H1 (cell line): ENCODE data around the gene C19orf67. TPM values are rescaled to one million over a fixed set of nuclear protein-coding genes. Genes with fewer than 3 reads are reported as not detected.

Source experiments
- CTCF ChIA-PET: fragments of 300-600 bp; sonication (Branson Sonifier 250); formaldehyde crosslinking; loops from one replicate; lab custom pipeline; 2021; ENCODE audit not compliant: partially characterized antibody; lab: Charles Lee
- POLR2A ChIA-PET: fragments of 300-600 bp; sonication (Branson Sonifier 250); formaldehyde crosslinking; loops from one replicate; lab custom pipeline; 2021; ENCODE audit warnings: inconsistent platforms; ENCODE audit not compliant: partially characterized antibody; lab: Charles Lee
- DNase-seq, 2 experiments: peaks; one replicate each; pipeline versions ENCODE4 v3.0.0 to v3.0.0-alpha.2; 2010 to 2022; ENCODE audit warnings: low spot score in 2 of 2, low read depth in 1 of 2, mixed read lengths in 1 of 2
- FAIRE-seq: peaks from 2 replicates; lab custom pipeline; 2011; peaks lifted over from hg19 to GRCh38; lab: Jason Lieb, UNC
- H2AFZ ChIP-seq: 2 replicates; pipeline ENCODE4 v1.8.1; 2012; ENCODE audit warnings: low read length, inconsistent platforms
- H2AK5ac ChIP-seq: 2 replicates; pipeline ENCODE4 v1.6.1; 2013; ENCODE audit warnings: low read depth, low read length
- H2BK120ac ChIP-seq: replicated peaks from 2 replicates; pipeline ENCODE3; 2013; ENCODE audit warnings: low read depth, low read length, inconsistent platforms
- H2BK12ac ChIP-seq: 2 replicates; pipeline ENCODE4 v1.6.1; 2013; ENCODE audit warnings: low read depth, low read length
- H2BK15ac ChIP-seq: 2 replicates; pipeline ENCODE4 v1.6.1; 2013; ENCODE audit warnings: low read length
- H2BK20ac ChIP-seq: 2 replicates; pipeline ENCODE4 v1.6.1; 2013; ENCODE audit warnings: low read length
- H2BK5ac ChIP-seq: 2 replicates; pipeline ENCODE4 v1.6.1; 2013; ENCODE audit warnings: low read depth, low read length
- H3K14ac ChIP-seq: 2 replicates; pipeline ENCODE4 v1.6.1; 2013; ENCODE audit warnings: inconsistent platforms; ENCODE audit not compliant: insufficient read length
- H3K18ac ChIP-seq: 2 replicates; pipeline ENCODE4 v1.6.1; 2013; ENCODE audit warnings: low read length; ENCODE audit errors: extremely low read depth
- H3K23ac ChIP-seq: 2 replicates; pipeline ENCODE4 v1.6.1; 2013; ENCODE audit warnings: inconsistent platforms; ENCODE audit not compliant: insufficient read length
- H3K23me2 ChIP-seq: 2 replicates; pipeline ENCODE4 v1.6.1; 2013; ENCODE audit warnings: low read depth, low read length
- H3K27ac ChIP-seq: 2 replicates; pipeline ENCODE4 v1.6.1; 2011; ENCODE audit warnings: low read depth, low read length, inconsistent platforms
- H3K27me3 ChIP-seq, 4 experiments: replicated peaks in 1 of 4; 1 replicate in 1 of 4; 2 replicates in 3 of 4; pipeline versions ENCODE4 v1.6.1 to v1.8.1; 2011 to 2013; ENCODE audit warnings: low read length in 3 of 4, mild to moderate bottlenecking in 3 of 4, inconsistent platforms in 2 of 4, mixed read lengths in 2 of 4, moderate library complexity in 1 of 4; ENCODE audit not compliant: control insufficient read depth in 3 of 4, insufficient read depth in 3 of 4; ENCODE audit errors: extremely low read depth in 1 of 4
- H3K36me3 ChIP-seq, 4 experiments: 2 replicates each; pipeline versions ENCODE4 v1.6.1 to v1.8.1; 2011 to 2013; ENCODE audit warnings: mild to moderate bottlenecking in 4 of 4, low read length in 3 of 4, moderate library complexity in 2 of 4, control low read depth in 1 of 4, inconsistent platforms in 1 of 4; ENCODE audit not compliant: insufficient read depth in 4 of 4, control insufficient read depth in 2 of 4
- H3K4ac ChIP-seq: replicated peaks from 2 replicates; pipeline ENCODE3; 2013; ENCODE audit warnings: low read length, low read depth, mixed read lengths, inconsistent platforms; ENCODE audit not compliant: insufficient read length
- H3K4me1 ChIP-seq, 4 experiments: replicated peaks in 1 of 4; 1 replicate in 1 of 4; 2 replicates in 3 of 4; pipeline versions ENCODE4 v1.6.1 to v1.8.1; 2011 to 2013; ENCODE audit warnings: low read length in 3 of 4, inconsistent platforms in 2 of 4, mixed read lengths in 1 of 4; ENCODE audit not compliant: insufficient read depth in 4 of 4, control insufficient read depth in 3 of 4
- H3K4me2 ChIP-seq, 2 experiments: 2 replicates each; pipeline versions ENCODE4 v1.6.1 to v1.8.1; 2011 to 2013; ENCODE audit warnings: low read depth in 2 of 2, low read length in 2 of 2, control low read depth in 1 of 2, inconsistent platforms in 1 of 2, mild to moderate bottlenecking in 1 of 2; ENCODE audit not compliant: insufficient read depth in 1 of 2
- H3K4me3 ChIP-seq, 4 experiments: fragments of 200-600, 300-600 bp in 1 of 4; sonication (generic), shearing (Covaris generic), sonication (Bioruptor Twin) in 1 of 4; 2 replicates each; pipeline versions ENCODE4 v1.5.1 to v1.8.1; 2011 to 2016; ENCODE audit warnings: low read length in 4 of 4, low read depth in 3 of 4, control low read depth in 2 of 4, inconsistent platforms in 2 of 4, mild to moderate bottlenecking in 2 of 4, mixed read lengths in 1 of 4, moderate library complexity in 1 of 4; ENCODE audit not compliant: insufficient read depth in 2 of 4; ENCODE audit errors: extremely low read depth in 1 of 4
- H3K56ac ChIP-seq: replicated peaks from 2 replicates; pipeline ENCODE3; 2013; ENCODE audit warnings: low read depth, mild to moderate bottlenecking, mixed read lengths, low read length, inconsistent platforms; ENCODE audit not compliant: insufficient read length
- H3K79me1 ChIP-seq: 2 replicates; pipeline ENCODE4 v1.6.1; 2013; ENCODE audit warnings: low read depth, low read length, control low read depth
- H3K79me2 ChIP-seq, 2 experiments: 2 replicates each; pipeline versions ENCODE4 v1.6.1 to v1.8.1; 2012 to 2013; ENCODE audit warnings: low read length in 2 of 2, mild to moderate bottlenecking in 2 of 2, inconsistent platforms in 1 of 2; ENCODE audit not compliant: insufficient read depth in 2 of 2, control insufficient read depth in 1 of 2
- H3K9ac ChIP-seq, 4 experiments: replicated peaks in 1 of 4; 1 replicate in 1 of 4; 2 replicates in 3 of 4; pipeline versions ENCODE4 v1.6.1 to v1.8.1; 2011 to 2013; ENCODE audit warnings: low read depth in 3 of 4, low read length in 3 of 4, control low read depth in 2 of 4, mild to moderate bottlenecking in 2 of 4, moderate library complexity in 2 of 4, inconsistent platforms in 1 of 4; ENCODE audit errors: extremely low read depth in 1 of 4
- H3K9me3 ChIP-seq, 2 experiments: 2 replicates each; pipeline versions ENCODE4 v1.6.1 to v1.8.1; 2012 to 2013; ENCODE audit warnings: mild to moderate bottlenecking in 2 of 2, moderate library complexity in 2 of 2, control low read depth in 1 of 2, inconsistent platforms in 1 of 2, low read depth in 1 of 2, low read length in 1 of 2, mixed read lengths in 1 of 2; ENCODE audit not compliant: insufficient read depth in 2 of 2
- H4K20me1 ChIP-seq, 2 experiments: replicated peaks in 1 of 2; 2 replicates each; pipeline versions ENCODE3 to v1.8.1; 2011 to 2013; ENCODE audit warnings: inconsistent platforms in 2 of 2, low read length in 2 of 2, mild to moderate bottlenecking in 1 of 2; ENCODE audit not compliant: insufficient read depth in 2 of 2, control insufficient read depth in 1 of 2
- H4K5ac ChIP-seq: 2 replicates; pipeline ENCODE4 v1.6.1; 2013; ENCODE audit warnings: low read length, low read depth, mixed read lengths, inconsistent platforms; ENCODE audit not compliant: insufficient read length
- H4K8ac ChIP-seq: 2 replicates; pipeline ENCODE4 v1.8.0; 2013; ENCODE audit warnings: mild to moderate bottlenecking, moderate library complexity, low read length, inconsistent platforms; ENCODE audit not compliant: insufficient read depth; ENCODE audit errors: extremely low read depth
- H4K91ac ChIP-seq: replicated peaks from 2 replicates; pipeline ENCODE3; 2013; ENCODE audit warnings: low read length, mixed read lengths, inconsistent platforms; ENCODE audit not compliant: insufficient read length
- ASH2L ChIP-seq: fragments of 200-600, 300-600 bp; sonication (generic); IDR thresholded peaks from one replicate; pipeline ENCODE4 v1.7.1; 2017; ENCODE audit warnings: low read length
- CBX5 ChIP-seq: fragments of 300-800, 300-1000 bp; sonication (generic); IDR thresholded peaks from 2 replicates; pipeline ENCODE4 v1.7.1; 2016; ENCODE audit warnings: antibody characterized with exemption, low read length, low read depth
- CTBP2 ChIP-seq: IDR thresholded peaks from 2 replicates; pipeline ENCODE4 v1.7.0; 2011; ENCODE audit warnings: borderline replicate concordance, mild to moderate bottlenecking, moderate library complexity, mixed read lengths, low read length; ENCODE audit not compliant: insufficient read depth, insufficient read length
- EP300 ChIP-seq, 2 experiments: IDR thresholded peaks; 1 replicate in 1 of 2; 2 replicates in 1 of 2; pipeline ENCODE4 v1.6.1; 2011 to 2012; ENCODE audit warnings: low read depth in 2 of 2, low read length in 2 of 2, mild to moderate bottlenecking in 2 of 2, borderline replicate concordance in 1 of 2, inconsistent platforms in 1 of 2, moderate library complexity in 1 of 2
- GABPA ChIP-seq: IDR thresholded peaks from 2 replicates; pipeline ENCODE4 v1.6.1; 2011; ENCODE audit warnings: mild to moderate bottlenecking, low read length, moderate library complexity, borderline replicate concordance; ENCODE audit not compliant: insufficient read depth
- KDM5A ChIP-seq: fragments of 200-600 bp; IDR thresholded peaks from 2 replicates; pipeline ENCODE4 v1.7.1; 2012; ENCODE audit warnings: mild to moderate bottlenecking, low read length, inconsistent platforms, mixed read lengths
- NANOG ChIP-seq: IDR thresholded peaks from 2 replicates; pipeline ENCODE4 v1.6.1; 2011; ENCODE audit warnings: low read length, low read depth, mild to moderate bottlenecking, inconsistent platforms; ENCODE audit not compliant: insufficient read depth, poor library complexity, severe bottlenecking
- SUZ12 ChIP-seq: fragments of 200-600 bp; sonication (generic); IDR thresholded peaks from 2 replicates; pipeline ENCODE4 v1.6.1; 2012; ENCODE audit warnings: mild to moderate bottlenecking, inconsistent platforms, low read length, moderate library complexity, mixed read lengths
- WGBS, 2 experiments: shearing (Covaris generic) in 1 of 2; methylation state at CpG; one replicate each; pipeline versions ENCODE4 v1.1.6 to v1.1.7; 2013 to 2015; ENCODE audit warnings: low lambda C conversion rate in 2 of 2, mixed read lengths in 2 of 2, inconsistent platforms in 1 of 2, low coverage in 1 of 2, missing lambda C conversion rate in 1 of 2; ENCODE audit not compliant: insufficient replicate concordance in 2 of 2, insufficient coverage in 1 of 2, insufficient read length in 1 of 2; ENCODE audit errors: extremely low coverage in 1 of 2, missing lambda C conversion rate in 1 of 2; 5-methylcytosine and 5-hydroxymethylcytosine counted together
- polyA plus RNA-seq, 7 experiments: library from polyadenylated mRNA; depleted of rRNA in 3 of 7; stranded (reverse) in 5 of 7; unstranded in 2 of 7; fragments of >200 nt in 5 of 7; fragments of 200-250 nt in 2 of 7; gene quantifications; 1 replicate in 5 of 7; 2 replicates in 1 of 7; 4 replicates in 1 of 7; pipeline versions ENCODE4 v1.2.1 to v1.2.3, GENCODE V29; 2011 to 2013; ENCODE audit warnings: missing spikeins in 2 of 7, mixed read lengths in 2 of 7
- total RNA-seq: library from RNA; stranded (reverse); fragmentation: NEBNext Ultra II Directional; extraction: Animal tissue kit (Norgen Biotek cat#: 25700); gene quantifications from 2 replicates; pipeline ENCODE4 v1.2.1, GENCODE V29; 2021

C19orf67 gene
- total and polyA plus RNA-seq, 2 of the 8 experiments (the other 6 are each of a cell fraction or from before 2014, with no cell fraction given), result 0.12 TPM; not detected in 1

GRCh38 chr19:14088634-14089411, 3.2 kb upstream of the C19orf67 start:
- Histone ChIP-seq H3K23me2 (peaks cover 11% of the 10 kb centered on the region), H2BK15ac (no peak overlapping the region), H3K36me3 (peaks cover 0 to 13% (median 4%) of the 10 kb centered on the region in 4 experiments; a peak in 3 of 8 replicates), H3K27ac (no peak overlapping the region), H3K4me3 (peak overlapping the region; percentile 42 to 78 (median 60)), H3K27me3 (peaks cover 0 to 6% (median 2%) of the 10 kb centered on the region in 4 experiments; a peak in 4 of 7 replicates), H3K9me3 (peaks cover 8% of the 10 kb centered on the region in 2 experiments; a peak in 3 of 4 replicates), H3K23ac (no peak overlapping the region), H3K14ac (no peak overlapping the region), H3K79me1 (no peaks in the 10 kb centered on the region), H3K56ac (no peak overlapping the region), H3K79me2 (no peaks in the 10 kb centered on the region), H3K9ac (no peak overlapping the region), H2BK5ac (no peak overlapping the region), H2AFZ (no peak overlapping the region), H2BK20ac (no peak overlapping the region), H3K4ac (no peak overlapping the region), H2BK120ac (no peak overlapping the region), H3K18ac (no peak overlapping the region), H4K20me1 (peaks cover 4 to 8% of the 10 kb centered on the region in 2 experiments), H3K4me1 (peaks cover 3 to 5% (median 4%) of the 10 kb centered on the region in 4 experiments), H4K5ac (no peak overlapping the region), H3K4me2 (peak overlapping the region; percentile 65 to 74), H4K91ac (no peak overlapping the region), H4K8ac (no peak overlapping the region; the same call in 1 of the 2 replicates), H2BK12ac (no peak overlapping the region), H2AK5ac (no peak overlapping the region)
- POLR2A ChIA-PET, result interaction anchor here (1.0 to 1.1 kb wide), 3 partner anchors 25 to 263 kb away, joined by 3 read pairs; partner anchors contain the start of gene PRKACA
- DNase-seq (no peak), FAIRE-seq (no peak)
- TF ChIP-seq SUZ12 (no peak), CBX5 (no peak), KDM5A (no peak), EP300 (IDR thresholded peaks at IDR 0.05; ENCODE audit: borderline replicate concordance in 1 of 2, low read depth in 2 of 2, low read length in 2 of 2) (no peak), CTBP2 (no peak), NANOG (no peak), GABPA (no peak), ASH2L (no peak)
- CTCF ChIA-PET, result interaction anchor here (1.0 to 1.8 kb wide), 4 partner anchors 15 to 291 kb away, joined by 4 to 6 read pairs (median 4); partner anchors contain the start of gene MISP3
- WGBS, 2 experiments, result 92% methylated on average over 28 of the region's 30 CpGs; no CpG with 5 or more reads in 1 of the 2 experiments
